Nephron progenitor cell (in vitro differentiated cells): ENCODE results near the gene ARHGEF2.

ENCODE experiments used
- DNase-seq: peaks from one replicate; pipeline ENCODE4 v3.0.0; 2021
- H3K27ac Mint-ChIP-seq: 2 replicates; pipeline ENCODE4 v1.8.0; 2021; ENCODE audit warnings: mild to moderate bottlenecking, moderate library complexity, mixed read lengths
- H3K27me3 Mint-ChIP-seq: 2 replicates; pipeline ENCODE4 v1.8.0; 2021; ENCODE audit warnings: mild to moderate bottlenecking, low read depth, mixed read lengths; ENCODE audit not compliant: poor library complexity
- H3K36me3 Mint-ChIP-seq: 2 replicates; pipeline ENCODE4 v1.8.0; 2021; ENCODE audit warnings: low read depth, mixed read lengths
- H3K4me1 Mint-ChIP-seq: 2 replicates; pipeline ENCODE4 v1.8.0; 2021; ENCODE audit warnings: mixed read lengths
- H3K4me3 Mint-ChIP-seq: 2 replicates; pipeline ENCODE4 v1.8.0; 2021; ENCODE audit warnings: mild to moderate bottlenecking, moderate library complexity, mixed read lengths
- H3K9me3 Mint-ChIP-seq: 2 replicates; pipeline ENCODE4 v1.8.0; 2021; ENCODE audit warnings: mild to moderate bottlenecking, moderate library complexity, mixed read lengths
- TF ChIP-seq, protein P1 (sequence below): fragments of 200-600 bp; sonication (generic); IDR thresholded peaks from 2 replicates; pipeline ENCODE4 v1.5.0; 2021; ENCODE audit warnings: antibody characterized with exemption

The ARHGEF2 gene

DNA sequence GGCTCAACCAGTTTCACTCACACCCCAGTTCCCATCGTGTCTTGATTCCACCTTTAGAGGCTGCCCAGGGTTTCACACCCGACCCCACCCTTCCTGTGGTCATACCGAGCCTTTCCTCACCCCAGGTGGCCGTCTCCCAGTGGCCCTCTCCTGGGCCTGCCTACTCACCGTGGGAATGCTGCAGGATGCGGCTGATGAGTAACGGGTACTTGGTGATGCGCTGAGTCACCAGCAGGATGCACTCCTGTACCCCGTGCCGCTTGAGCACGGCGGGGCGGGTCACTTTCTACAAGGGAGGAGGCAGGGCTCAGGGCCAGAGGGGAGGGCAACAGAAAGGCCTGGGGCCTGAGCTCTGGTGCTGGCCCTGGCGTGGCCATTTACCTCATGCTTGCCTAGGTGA, 16.4 kb downstream of the ARHGEF2 start:
- Mint-ChIP-seq H3K27ac (peak overlapping the region; percentile 96), H3K4me3 (no peak overlapping the region), H3K36me3 (peaks cover 59% of the 10 kb centered on the region), H3K4me1 (peaks cover 43% of the 10 kb centered on the region), H3K9me3 (no peaks in the 10 kb centered on the region), H3K27me3 (no peaks in the 10 kb centered on the region)
- DNase-seq = no peak
- TF ChIP-seq, protein P1, sequence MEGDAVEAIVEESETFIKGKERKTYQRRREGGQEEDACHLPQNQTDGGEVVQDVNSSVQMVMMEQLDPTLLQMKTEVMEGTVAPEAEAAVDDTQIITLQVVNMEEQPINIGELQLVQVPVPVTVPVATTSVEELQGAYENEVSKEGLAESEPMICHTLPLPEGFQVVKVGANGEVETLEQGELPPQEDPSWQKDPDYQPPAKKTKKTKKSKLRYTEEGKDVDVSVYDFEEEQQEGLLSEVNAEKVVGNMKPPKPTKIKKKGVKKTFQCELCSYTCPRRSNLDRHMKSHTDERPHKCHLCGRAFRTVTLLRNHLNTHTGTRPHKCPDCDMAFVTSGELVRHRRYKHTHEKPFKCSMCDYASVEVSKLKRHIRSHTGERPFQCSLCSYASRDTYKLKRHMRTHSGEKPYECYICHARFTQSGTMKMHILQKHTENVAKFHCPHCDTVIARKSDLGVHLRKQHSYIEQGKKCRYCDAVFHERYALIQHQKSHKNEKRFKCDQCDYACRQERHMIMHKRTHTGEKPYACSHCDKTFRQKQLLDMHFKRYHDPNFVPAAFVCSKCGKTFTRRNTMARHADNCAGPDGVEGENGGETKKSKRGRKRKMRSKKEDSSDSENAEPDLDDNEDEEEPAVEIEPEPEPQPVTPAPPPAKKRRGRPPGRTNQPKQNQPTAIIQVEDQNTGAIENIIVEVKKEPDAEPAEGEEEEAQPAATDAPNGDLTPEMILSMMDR = no peak

GRCh38 chr1:155960081-155960745, 18.1 kb downstream of the ARHGEF2 start:
- no peak for DNase-seq
- no peaks in the 10 kb centered on the region for H3K27me3 Mint-ChIP-seq
- no peaks in the 10 kb centered on the region for H3K9me3 Mint-ChIP-seq
- TF ChIP-seq, protein P1 = no peak
- H3K36me3 Mint-ChIP-seq = peaks cover 63% of the 10 kb centered on the region
- H3K27ac Mint-ChIP-seq = peak overlapping the region; percentile 96
- no peak overlapping the region for H3K4me3 Mint-ChIP-seq
- H3K4me1 Mint-ChIP-seq = peaks cover 26% of the 10 kb centered on the region

- Mint-ChIP-seq H3K36me3 (peaks cover 69% of the 10 kb centered on the region), H3K4me1 (peaks cover 24% of the 10 kb centered on the region), H3K4me3 (no peak overlapping the region), H3K27ac (no peak overlapping the region), H3K27me3 (peaks cover 2% of the 10 kb centered on the region), H3K9me3 (no peaks in the 10 kb centered on the region)
- TF ChIP-seq, protein P1 = no peak
- no peak for DNase-seq
Measured at GRCh38 chr1:155957411-155957915, 20.9 kb downstream of the ARHGEF2 start.

DNA sequence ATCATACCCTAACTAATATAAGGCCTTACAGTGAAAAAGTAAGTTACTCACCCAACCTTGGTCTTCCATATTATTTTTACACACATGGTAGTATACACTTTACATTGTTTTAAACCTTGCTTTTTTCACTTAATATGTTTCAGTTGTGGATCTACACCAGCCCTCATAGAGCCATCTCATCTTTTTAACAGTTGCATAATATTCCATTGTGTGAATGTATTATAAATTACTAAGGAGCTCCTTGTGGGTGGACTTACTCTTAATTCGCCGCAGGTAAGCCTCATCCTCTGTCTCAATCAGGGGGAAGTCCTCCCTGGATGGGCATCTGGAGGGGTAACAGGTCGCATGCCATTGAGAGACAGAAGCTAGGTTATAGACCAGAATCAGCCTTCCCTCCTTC, 23.7 kb downstream of the ARHGEF2 start:
- Mint-ChIP-seq H3K36me3 (peaks cover 70% of the 10 kb centered on the region), H3K9me3 (no peaks in the 10 kb centered on the region), H3K27ac (no peak overlapping the region), H3K27me3 (peaks cover 2% of the 10 kb centered on the region), H3K4me3 (no peak overlapping the region), H3K4me1 (peaks cover under 1% of the 10 kb centered on the region)
- TF ChIP-seq, protein P1 = no peak
- DNase-seq = no peak

GRCh38 chr1:155952505-155952890, 25.8 kb downstream of the ARHGEF2 start:
- Mint-ChIP-seq H3K4me3 (no peak overlapping the region), H3K27ac (no peak overlapping the region), H3K27me3 (peaks cover 2% of the 10 kb centered on the region), H3K9me3 (no peaks in the 10 kb centered on the region), H3K4me1 (no peaks in the 10 kb centered on the region), H3K36me3 (peaks cover 69% of the 10 kb centered on the region)
- no peak for DNase-seq
- TF ChIP-seq, protein P1 = no peak
